ENCODE measurements around the gene TUBA1B.
A peak's percentile ranks its signal among the peaks of the same experiment; 100 is the strongest.
"Not testable (repeated sequence)": the region's sequence is repeated elsewhere in the genome, so short reads cannot be mapped to it uniquely, and the experiment has no call there.

Gene TUBA1B

GRCh38 chr12:49127971-49128370, 3.2 kb downstream of the TUBA1B start:
- not testable (repeated sequence) for DNase-seq (ENCODE audit: low read depth in 2 of 3, low spot score in 2 of 3)

- DNase-seq (ENCODE audit: low read depth in 2 of 3, low spot score in 2 of 3), result no peak
Observed at GRCh38 chr12:49126852-49127763, 4.1 kb downstream of the TUBA1B start.

GRCh38 chr12:49121047-49121696, 10.0 kb downstream of the TUBA1B start:
- no peak for DNase-seq (ENCODE audit: low read depth in 2 of 3, low spot score in 2 of 3)

GRCh38 chr12:49111206-49111605, 20.0 kb downstream of the TUBA1B start:
- DNase-seq (ENCODE audit: low read depth in 2 of 3, low spot score in 2 of 3), result no peak

GRCh38 chr12:49110464-49111155, 20.6 kb downstream of the TUBA1B start, which contains the start of gene LMBR1L:
Gene LMBR1L, minus strand, starts transcription at chr12:49110847. Its CDS starts 292 bp downstream, at chr12:49110555.
- peak; percentile 81 to 89 (median 88) for DNase-seq (ENCODE audit: low read depth in 2 of 3, low spot score in 2 of 3)

GRCh38 chr12:49109641-49110463, 21.3 kb downstream of the TUBA1B start:
- DNase-seq (ENCODE audit: low read depth in 2 of 3, low spot score in 2 of 3), result no peak

GRCh38 chr12:49108958-49109404, 22.2 kb downstream of the TUBA1B start:
- no peak for DNase-seq (ENCODE audit: low read depth in 2 of 3, low spot score in 2 of 3)

GRCh38 chr12:49105504-49106084, 25.6 kb downstream of the TUBA1B start:
- no peak for DNase-seq (ENCODE audit: low read depth in 2 of 3, low spot score in 2 of 3)

- DNase-seq (ENCODE audit: low read depth in 2 of 3, low spot score in 2 of 3), result no peak
Observed at GRCh38 chr12:49104822-49105221, 26.4 kb downstream of the TUBA1B start.

- DNase-seq (ENCODE audit: low read depth in 2 of 3, low spot score in 2 of 3), result no peak
Observed at GRCh38 chr12:49100380-49100779, 30.8 kb downstream of the TUBA1B start.

- no peak for DNase-seq (ENCODE audit: low read depth in 2 of 3, low spot score in 2 of 3)
Observed at GRCh38 chr12:49098703-49099102, 32.5 kb downstream of the TUBA1B start.

- DNase-seq (ENCODE audit: low read depth in 2 of 3, low spot score in 2 of 3), result no peak
Observed at GRCh38 chr12:49098035-49098451, 33.2 kb downstream of the TUBA1B start.

GRCh38 chr12:49097381-49097780, 33.8 kb downstream of the TUBA1B start:
- no peak for DNase-seq (ENCODE audit: low read depth in 2 of 3, low spot score in 2 of 3)

GRCh38 chr12:49094975-49095365, 36.2 kb downstream of the TUBA1B start:
- no peak for DNase-seq (ENCODE audit: low read depth in 2 of 3, low spot score in 2 of 3)

- DNase-seq (ENCODE audit: low read depth in 2 of 3, low spot score in 2 of 3), result no peak
Observed at GRCh38 chr12:49094160-49094974, 36.8 kb downstream of the TUBA1B start, which contains the start of gene DHH. Gene DHH, minus strand, starts transcription at chr12:49094801. Its CDS starts 289 bp downstream, at chr12:49094512.

- no peak for DNase-seq (ENCODE audit: low read depth in 2 of 3, low spot score in 2 of 3)
Observed at GRCh38 chr12:49093792-49094159, 37.4 kb downstream of the TUBA1B start.

- no peak for DNase-seq (ENCODE audit: low read depth in 2 of 3, low spot score in 2 of 3)
Observed at GRCh38 chr12:49092816-49093406, 38.3 kb downstream of the TUBA1B start.

- DNase-seq (ENCODE audit: low read depth in 2 of 3, low spot score in 2 of 3), result no peak
Observed at GRCh38 chr12:49092086-49092815, 38.9 kb downstream of the TUBA1B start.

- DNase-seq (ENCODE audit: low read depth in 2 of 3, low spot score in 2 of 3), result no peak
Observed at GRCh38 chr12:49091836-49092085, 39.4 kb downstream of the TUBA1B start.

Data from activated CD8-positive, alpha-beta memory T cell treated with anti-CD3 and anti-CD28 coated beads for 48 hours (primary cell).